ENCODE data around the gene MAGEH1. TPM values are rescaled to one million over a fixed set of nuclear protein-coding genes. Genes with fewer than 3 reads are reported as not detected.

Gene MAGEH1
- total and polyA plus RNA-seq, 2 of the 8 experiments (the other 6 are each of a cell fraction or from before 2014, with no cell fraction given), result 9.4 to 13.4 TPM

DNA sequence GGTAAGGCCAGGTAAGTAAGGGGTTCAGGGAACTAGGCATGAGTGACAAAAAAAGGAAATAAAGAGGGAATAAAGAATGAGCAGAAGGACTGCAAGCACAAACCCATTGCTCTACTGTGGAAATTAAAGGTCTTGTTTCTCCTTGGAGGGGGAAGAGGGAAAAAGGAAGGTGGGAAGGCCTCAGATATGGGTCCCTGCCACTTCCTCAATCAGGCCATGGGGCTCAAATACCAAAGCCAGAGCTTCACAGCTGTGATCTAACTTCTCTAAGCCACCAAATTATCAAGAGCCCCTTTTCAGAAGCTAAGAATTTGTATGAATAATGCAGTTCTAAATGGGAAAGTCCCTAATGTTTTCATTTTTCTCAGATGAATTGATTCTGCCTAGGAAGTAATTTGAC is 33.0 kb downstream of the MAGEH1 start:
- no peak overlapping the region for H4K91ac ChIP-seq (replicated peaks; ENCODE audit: insufficient read length, low read length)
- no peak overlapping the region for H3K18ac ChIP-seq (ENCODE audit: extremely low read depth, low read length)
- ChIA-PET POLR2A (ENCODE audit: partially characterized antibody) (no interaction called here), CTCF (ENCODE audit: partially characterized antibody) (no interaction called here)
- no peaks in the 10 kb centered on the region for H3K23me2 ChIP-seq (ENCODE audit: low read depth, low read length)
- DNase-seq (ENCODE audit: low read depth in 1 of 2, low spot score in 2 of 2) (no peak), FAIRE-seq (no peak)
- H3K56ac ChIP-seq (replicated peaks; ENCODE audit: insufficient read length, low read depth, low read length), result no peak overlapping the region
- H3K27me3 ChIP-seq (replicated peaks in 1 of 4; ENCODE audit: control insufficient read depth in 3 of 4, extremely low read depth in 1 of 4, insufficient read depth in 3 of 4, low read length in 3 of 4), result no peaks in the 10 kb centered on the region
- TF ChIP-seq SUZ12 (IDR thresholded peaks at IDR 0.05; ENCODE audit: low read length), result no peak
- H4K20me1 ChIP-seq (replicated peaks in 1 of 2; ENCODE audit: control insufficient read depth in 1 of 2, insufficient read depth in 2 of 2, low read length in 2 of 2), result no peaks in the 10 kb centered on the region
- no peaks in the 10 kb centered on the region for H3K79me2 ChIP-seq (ENCODE audit: control insufficient read depth in 1 of 2, insufficient read depth in 2 of 2, low read length in 2 of 2)
- H3K9me3 ChIP-seq (ENCODE audit: insufficient read depth in 2 of 2, low read depth in 1 of 2, low read length in 1 of 2), result no peaks in the 10 kb centered on the region
- H2BK15ac ChIP-seq (ENCODE audit: low read length), result no peak overlapping the region
- H3K4ac ChIP-seq (replicated peaks; ENCODE audit: insufficient read length, low read depth, low read length), result no peak overlapping the region
- no peak overlapping the region for H2AK5ac ChIP-seq (ENCODE audit: low read depth, low read length)
- H2BK5ac ChIP-seq (ENCODE audit: low read depth, low read length), result no peak overlapping the region
- H3K4me3 ChIP-seq (ENCODE audit: extremely low read depth in 1 of 4, insufficient read depth in 2 of 4, low read depth in 3 of 4, low read length in 4 of 4), result no peak overlapping the region
- H4K5ac ChIP-seq (ENCODE audit: insufficient read length, low read depth, low read length), result no peak overlapping the region
- H4K8ac ChIP-seq (ENCODE audit: extremely low read depth, insufficient read depth, low read length), result no peak overlapping the region
- no peak overlapping the region for H2BK120ac ChIP-seq (replicated peaks; ENCODE audit: low read depth, low read length)
- H3K9ac ChIP-seq (replicated peaks in 1 of 4; ENCODE audit: extremely low read depth in 1 of 4, low read depth in 3 of 4, low read length in 3 of 4), result no peak overlapping the region
- no peaks in the 10 kb centered on the region for H3K79me1 ChIP-seq (ENCODE audit: low read depth, low read length)
- H2BK20ac ChIP-seq (ENCODE audit: low read length), result no peak overlapping the region
- H3K14ac ChIP-seq (ENCODE audit: insufficient read length), result no peak overlapping the region
- H2BK12ac ChIP-seq (ENCODE audit: low read depth, low read length), result no peak overlapping the region
- no peak overlapping the region for H3K4me2 ChIP-seq (ENCODE audit: insufficient read depth in 1 of 2, low read depth in 2 of 2, low read length in 2 of 2)
- no peak overlapping the region for H2AFZ ChIP-seq (ENCODE audit: low read length)
- peaks cover 0 to 3% (median 0%) of the 10 kb centered on the region in 4 experiments; a peak in 1 of 8 replicates for H3K36me3 ChIP-seq (ENCODE audit: control insufficient read depth in 2 of 4, insufficient read depth in 4 of 4, low read length in 3 of 4)
- no peaks in the 10 kb centered on the region; a peak in 1 of 7 replicates for H3K4me1 ChIP-seq (replicated peaks in 1 of 4; ENCODE audit: control insufficient read depth in 3 of 4, insufficient read depth in 4 of 4, low read length in 3 of 4)
- H3K27ac ChIP-seq (ENCODE audit: low read depth, low read length), result no peak overlapping the region
- no peak overlapping the region for H3K23ac ChIP-seq (ENCODE audit: insufficient read length)
